NCI-H345 treated with DMSO at 0.1 percent for 48 hours (cell line): ENCODE measurements around the gene DNAJC18.

Experiments used
- DNase-seq: peaks from one replicate; lab custom pipeline; 2025; ENCODE audit not compliant: unreplicated experiment; lab: John Stamatoyannopoulos, UW

The DNAJC18 gene

GRCh38 chr5:139404484-139404840 is 34.9 kb downstream of the DNAJC18 start:
- DNase-seq, result no peak

GRCh38 chr5:139403787-139404483 is 35.4 kb downstream of the DNAJC18 start, which contains the start of gene SPATA24:
Gene SPATA24 (minus strand): TSS chr5:139404089. CDS start chr5:139404060, 29 bp downstream.
- DNase-seq, result peak; percentile 97

- DNase-seq, result no peak
Observed at GRCh38 chr5:139403418-139403786, 35.9 kb downstream of the DNAJC18 start.

GRCh38 chr5:139402561-139403158 is 36.7 kb downstream of the DNAJC18 start:
- no peak for DNase-seq

- no peak for DNase-seq
Observed at GRCh38 chr5:139401546-139401945, 37.8 kb downstream of the DNAJC18 start.

GRCh38 chr5:139399501-139400121 is 39.7 kb downstream of the DNAJC18 start:
- no peak for DNase-seq

- DNase-seq, result no peak
Observed at GRCh38 chr5:139397921-139398320, 41.4 kb downstream of the DNAJC18 start.

GRCh38 chr5:139396691-139397090 is 42.6 kb downstream of the DNAJC18 start:
- DNase-seq, result no peak

GRCh38 chr5:139395844-139396640 is 43.3 kb downstream of the DNAJC18 start:
- DNase-seq, result no peak

GRCh38 chr5:139394654-139395566 is 44.4 kb downstream of the DNAJC18 start, which contains the start of gene PROB1:
Gene PROB1 (minus strand): TSS chr5:139395104. CDS start chr5:139395081, 23 bp downstream.
- no peak for DNase-seq

- no peak for DNase-seq
Observed at GRCh38 chr5:139394123-139394653, 45.1 kb downstream of the DNAJC18 start.

GRCh38 chr5:139393497-139394122 is 45.7 kb downstream of the DNAJC18 start:
- DNase-seq, result no peak

GRCh38 chr5:139392678-139393496 is 46.4 kb downstream of the DNAJC18 start:
- peak; percentile 31 for DNase-seq

GRCh38 chr5:139392324-139392677 is 47.0 kb downstream of the DNAJC18 start:
- no peak for DNase-seq

GRCh38 chr5:139391570-139392323 is 47.6 kb downstream of the DNAJC18 start:
- DNase-seq, result no peak

GRCh38 chr5:139390639-139391569 is 48.4 kb downstream of the DNAJC18 start:
- no peak for DNase-seq
